HG02623 (cell line): ENCODE data around the gene COL5A2.

Experiments
- ATAC-seq: cut with Tn5 transposase; IDR thresholded peaks from one replicate; pipeline ENCODE4 v1.9.1; 2021; ENCODE audit warnings: moderate library complexity; ENCODE audit not compliant: unreplicated experiment

The COL5A2 gene

GRCh38 chr2:189181706-189182105 is 2.1 kb upstream of the COL5A2 start:
- ATAC-seq = no peak

GRCh38 chr2:189178726-189179569 is 613 bp downstream of the COL5A2 start:
- no peak for ATAC-seq

GRCh38 chr2:189178054-189178453 is 1.5 kb downstream of the COL5A2 start:
- no peak for ATAC-seq

- ATAC-seq = no peak
Measured at GRCh38 chr2:189177251-189177840, 2.2 kb downstream of the COL5A2 start.

DNA sequence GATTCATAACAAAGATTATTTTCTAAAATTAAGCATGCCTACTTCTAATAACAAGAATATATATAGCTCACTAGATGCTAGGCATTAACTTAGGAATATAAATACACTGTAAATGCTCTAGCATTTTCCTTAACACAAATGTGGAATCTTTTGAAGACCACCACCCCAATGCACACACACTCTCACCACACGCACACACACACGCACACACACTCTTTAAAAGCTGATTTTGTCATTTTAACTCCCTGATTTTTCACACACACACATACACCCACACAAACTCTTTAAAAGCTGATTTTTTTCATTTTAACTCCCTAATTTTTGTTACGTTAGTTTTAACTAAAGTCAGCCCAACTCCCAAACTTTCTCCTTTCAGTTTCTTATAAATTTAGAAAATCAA is 3.0 kb downstream of the COL5A2 start:
- no peak for ATAC-seq

DNA sequence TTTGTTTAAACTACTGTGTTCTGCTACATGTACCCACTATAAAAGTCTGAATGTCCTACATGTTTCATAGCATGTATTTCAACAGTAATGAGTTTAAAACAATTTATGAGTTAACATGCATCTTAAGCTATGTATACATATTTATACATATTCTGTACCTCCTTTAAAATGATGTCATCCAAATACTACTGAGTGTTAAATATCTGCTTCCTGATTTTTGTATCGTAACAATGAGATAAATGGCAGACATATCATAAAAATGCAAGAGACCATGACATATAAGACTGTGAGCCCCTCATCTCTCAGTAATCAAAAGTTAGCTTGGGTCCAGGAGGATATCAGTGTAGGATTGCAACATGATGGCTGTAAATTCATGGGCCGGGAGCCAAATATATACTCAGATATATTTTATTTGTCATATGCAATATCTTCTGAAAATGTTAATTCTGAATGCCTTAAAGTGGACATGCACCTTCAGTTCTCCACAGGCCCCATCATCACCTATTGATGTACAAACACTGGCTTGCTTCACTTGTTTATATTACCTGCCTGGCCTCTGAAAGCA is 3.6 kb downstream of the COL5A2 start:
- no peak for ATAC-seq

- no peak for ATAC-seq
Measured at GRCh38 chr2:189171956-189172609, 7.5 kb downstream of the COL5A2 start.

GRCh38 chr2:189168856-189169499 is 10.6 kb downstream of the COL5A2 start:
- ATAC-seq = no peak

DNA sequence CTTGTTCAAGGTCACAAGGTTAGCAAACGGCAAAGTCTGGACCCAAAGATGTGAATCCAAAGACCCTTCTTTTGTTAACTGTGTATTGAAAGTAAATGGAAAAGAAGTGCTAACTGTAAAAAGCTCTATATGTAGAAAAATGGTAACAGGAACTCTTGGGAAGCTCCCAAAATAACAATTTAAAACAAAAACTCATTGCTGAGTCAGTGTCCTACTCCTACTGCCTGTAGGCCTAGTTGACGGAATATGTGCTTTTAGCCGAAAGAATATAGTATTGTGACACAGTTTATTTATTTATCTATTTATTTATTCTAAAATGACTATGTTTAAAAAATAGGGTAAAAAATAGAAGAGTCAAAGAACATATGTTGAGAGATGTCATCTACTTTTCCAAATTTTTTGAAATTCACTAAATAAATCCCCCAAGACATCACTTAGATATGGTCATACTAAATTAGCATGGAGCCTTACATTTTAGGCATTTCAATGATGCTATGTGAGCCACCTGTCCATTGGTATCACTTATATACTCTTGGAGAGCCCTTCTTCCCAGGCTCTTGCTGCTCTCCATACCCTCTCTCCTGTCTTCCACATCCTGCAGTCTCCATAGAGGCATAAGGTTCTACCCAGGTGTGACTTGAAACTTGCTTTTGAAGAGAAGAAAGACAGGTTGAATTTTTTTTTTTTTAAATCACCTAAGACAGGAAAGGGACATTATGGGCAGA is 13.7 kb downstream of the COL5A2 start:
- no peak for ATAC-seq

- ATAC-seq = no peak
Measured at GRCh38 chr2:189164746-189165145, 14.8 kb downstream of the COL5A2 start.

DNA sequence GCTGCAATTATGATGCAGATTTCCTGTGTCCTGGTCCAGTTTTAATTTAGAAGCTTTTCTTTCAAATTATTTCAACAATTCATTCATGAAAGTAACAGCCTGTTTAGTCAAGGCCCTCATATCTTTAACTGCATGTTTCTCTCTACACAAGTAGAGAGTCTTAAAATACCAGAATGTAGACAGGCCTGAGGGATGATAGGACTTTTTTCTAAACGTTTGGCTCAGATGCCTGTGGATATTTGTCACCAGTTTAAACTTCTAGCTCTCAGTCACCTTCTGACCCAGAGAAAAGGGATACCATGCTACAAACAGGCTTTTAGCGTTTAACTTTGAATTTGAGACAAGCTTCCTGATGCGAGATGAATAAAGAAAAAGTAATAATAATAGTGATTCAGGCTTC is 15.7 kb downstream of the COL5A2 start:
- ATAC-seq = no peak

- no peak for ATAC-seq
Measured at GRCh38 chr2:189162566-189162965, 17.0 kb downstream of the COL5A2 start.

GRCh38 chr2:189161894-189162293 is 17.7 kb downstream of the COL5A2 start:
- no peak for ATAC-seq

GRCh38 chr2:189159717-189160116 is 19.8 kb downstream of the COL5A2 start:
- ATAC-seq = no peak

DNA sequence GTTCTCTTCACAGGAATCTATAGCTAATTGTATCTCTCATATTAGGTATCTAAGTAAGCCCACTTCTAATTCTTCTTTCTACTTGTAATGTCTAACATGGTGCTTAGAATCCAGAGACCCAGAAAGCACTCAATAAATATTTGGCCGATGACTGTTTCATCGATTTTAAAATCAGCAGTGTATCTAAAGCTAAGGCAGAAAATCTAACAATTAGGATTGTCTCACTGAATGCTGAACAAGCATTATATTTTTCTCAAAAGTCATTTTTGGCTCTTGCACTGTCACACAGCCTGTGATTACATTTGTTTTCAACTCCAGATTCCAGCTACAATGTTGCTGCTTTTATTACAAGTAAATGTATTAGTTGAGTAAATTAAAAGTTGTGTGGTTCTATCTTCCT is 20.3 kb downstream of the COL5A2 start:
- ATAC-seq = no peak

GRCh38 chr2:189157939-189158338 is 21.6 kb downstream of the COL5A2 start:
- no peak for ATAC-seq

- ATAC-seq = no peak
Measured at GRCh38 chr2:189157456-189157855, 22.1 kb downstream of the COL5A2 start.

DNA sequence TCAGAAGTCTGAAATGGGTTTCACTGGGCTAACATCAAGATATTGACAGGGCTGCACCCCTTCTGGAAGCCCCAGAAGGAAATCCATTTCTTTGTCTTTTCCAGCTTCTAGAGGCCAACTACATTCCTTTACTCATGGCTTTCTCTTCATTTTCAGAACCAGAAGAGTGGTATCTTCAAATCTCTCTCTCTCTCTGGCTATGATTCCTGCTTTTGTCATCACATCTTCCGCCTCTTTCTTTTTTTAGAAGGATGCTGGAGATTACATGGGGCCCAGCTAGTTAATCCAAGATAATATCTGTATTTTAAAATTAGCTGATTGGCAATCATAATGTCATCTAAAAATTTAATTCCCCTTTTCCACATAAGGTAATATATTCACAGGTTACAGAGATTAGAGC is 23.8 kb downstream of the COL5A2 start:
- ATAC-seq = no peak

- no peak for ATAC-seq
Measured at GRCh38 chr2:189153619-189154018, 25.9 kb downstream of the COL5A2 start.

DNA sequence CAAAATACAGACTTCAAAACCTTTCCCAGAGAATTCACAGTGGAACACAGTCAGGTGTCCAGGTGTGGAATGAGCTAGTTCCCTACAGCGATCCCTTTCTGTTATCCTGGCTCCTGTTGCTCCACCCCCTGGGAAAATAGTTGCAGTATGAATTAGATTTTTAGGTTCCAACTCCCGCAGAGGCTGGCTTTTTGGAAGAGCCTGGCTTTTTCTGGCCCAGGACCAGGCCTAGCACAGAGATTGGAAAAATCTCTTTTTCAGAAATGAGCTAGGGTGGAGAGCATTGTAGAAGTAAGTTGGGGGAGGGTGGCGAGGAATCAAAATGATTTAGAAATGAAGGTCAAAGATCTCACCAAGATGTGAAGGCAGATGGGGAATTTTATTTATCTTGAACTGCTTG is 27.1 kb downstream of the COL5A2 start:
- no peak for ATAC-seq

DNA sequence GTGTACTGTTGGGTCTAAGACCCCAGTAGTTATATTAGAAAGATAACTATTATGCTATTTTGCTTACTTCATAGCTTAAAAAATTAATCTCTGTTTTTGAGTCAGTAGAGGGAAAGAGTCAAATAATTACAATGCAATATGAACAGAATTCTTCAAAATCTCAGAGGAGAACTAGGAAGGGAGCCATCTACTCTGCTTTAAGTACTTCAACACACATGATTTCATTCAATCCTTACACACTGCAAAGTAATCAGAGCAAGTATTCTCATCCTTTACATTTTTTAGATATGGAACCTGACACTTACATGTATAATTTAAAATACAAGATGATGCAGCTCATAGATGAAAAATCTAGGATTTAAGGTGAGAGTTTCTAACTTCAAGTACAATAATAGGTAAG is 27.7 kb downstream of the COL5A2 start:
- ATAC-seq = no peak
